OCI-LY3 (cell line): ENCODE measurements around the gene ICE1.
"Not testable (repeated sequence)": the region's sequence is repeated elsewhere in the genome, so short reads cannot be mapped to it uniquely, and the experiment has no call there.

Experiments
- H2AFZ ChIP-seq: fragments of 200-600, 300-600 bp; shearing (Covaris generic); 2 replicates; pipeline ENCODE4 v1.6.0; 2014; ENCODE audit warnings: antibody characterized with exemption, low read depth, low read length
- H3K27ac ChIP-seq: fragments of 200-600, 300-600 bp; sonication (generic); 2 replicates; pipeline ENCODE4 v1.5.1; 2014; ENCODE audit warnings: mild to moderate bottlenecking, low read length, moderate library complexity, mixed read lengths
- H3K27me3 ChIP-seq: fragments of 200-600, 300-600 bp; sonication (generic); 2 replicates; pipeline ENCODE4 v1.6.1; 2014; ENCODE audit warnings: low read depth, low read length, mixed read lengths
- H3K36me3 ChIP-seq: fragments of 200-600, 300-600 bp; sonication (generic); replicated peaks from 2 replicates; pipeline ENCODE3; 2014; ENCODE audit warnings: low read depth, low read length, mixed read lengths
- H3K4me1 ChIP-seq: fragments of 300-600, 200-600 bp; sonication (generic); 2 replicates; pipeline ENCODE4 v1.6.1; 2014; ENCODE audit warnings: low read length, mixed read lengths
- H3K4me2 ChIP-seq: fragments of 200-600, 300-600 bp; sonication (generic); 2 replicates; pipeline ENCODE4 v1.6.1; 2014; ENCODE audit warnings: low read length, mixed read lengths
- H3K4me3 ChIP-seq: fragments of 300-600, 200-600 bp; sonication (generic); 2 replicates; pipeline ENCODE4 v1.5.1; 2014; ENCODE audit warnings: antibody characterized with exemption, mild to moderate bottlenecking, low read length, moderate library complexity
- H3K79me2 ChIP-seq: fragments of 300-600, 200-600 bp; shearing (Covaris generic); 2 replicates; pipeline ENCODE4 v1.6.1; 2014; ENCODE audit warnings: mild to moderate bottlenecking, low read length, mixed read lengths
- H3K9ac ChIP-seq: fragments of 300-600, 200-600 bp; shearing (Covaris generic); 2 replicates; pipeline ENCODE4 v1.6.0; 2014; ENCODE audit warnings: mild to moderate bottlenecking, low read length, moderate library complexity
- H3K9me3 ChIP-seq: fragments of 200-600, 300-600 bp; shearing (Covaris generic); 2 replicates; pipeline ENCODE4 v1.6.1; 2014; ENCODE audit warnings: low read length, mixed read lengths; ENCODE audit not compliant: insufficient read depth
- H4K20me1 ChIP-seq: fragments of 200-600, 300-600 bp; sonication (generic); 2 replicates; pipeline ENCODE4 v1.6.1; 2016; ENCODE audit warnings: low read length, mixed read lengths; ENCODE audit not compliant: insufficient read depth
- EZH2phosphoT487 ChIP-seq: fragments of 200-600 bp; shearing (Covaris generic); IDR thresholded peaks from 2 replicates; pipeline ENCODE4 v1.6.1; 2018; ENCODE audit warnings: antibody characterized with exemption, mixed run types, low read depth
- TF ChIP-seq, protein P1 (sequence below): fragments of 200-600, 300-600 bp; sonication (generic); IDR thresholded peaks from 2 replicates; pipeline ENCODE4 v1.5.1; 2014; ENCODE audit warnings: antibody characterized with exemption, low read length, low read depth

The ICE1 gene

DNA sequence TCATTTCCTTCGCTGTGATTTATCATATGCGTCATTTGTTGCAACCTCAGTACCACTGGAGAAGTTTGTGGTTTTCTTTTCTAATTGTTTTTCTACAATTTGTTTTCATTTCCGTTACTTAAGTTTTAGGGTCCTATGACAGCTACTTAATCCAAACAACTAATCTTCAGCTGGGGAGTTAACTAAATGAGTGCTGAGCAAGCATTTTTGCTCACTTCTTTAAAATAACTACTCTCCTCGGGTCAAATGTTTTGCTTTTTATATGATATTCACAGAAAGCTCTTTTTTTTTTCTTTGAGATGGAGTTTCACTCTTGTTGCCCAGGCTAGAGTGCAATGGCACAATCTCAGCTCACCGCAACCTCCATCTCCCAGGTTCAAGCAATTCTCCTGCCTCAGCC is 14.6 kb upstream of the ICE1 start:
- H2AFZ ChIP-seq, result no peak overlapping the region
- no peak overlapping the region for H3K27ac ChIP-seq
- H4K20me1 ChIP-seq, result no peaks in the 10 kb centered on the region
- H3K4me3 ChIP-seq, result no peak overlapping the region
- no peaks in the 10 kb centered on the region for H3K79me2 ChIP-seq
- H3K4me1 ChIP-seq, result no peaks in the 10 kb centered on the region
- H3K4me2 ChIP-seq, result no peak overlapping the region
- no peaks in the 10 kb centered on the region for H3K27me3 ChIP-seq
- TF ChIP-seq, protein P1, sequence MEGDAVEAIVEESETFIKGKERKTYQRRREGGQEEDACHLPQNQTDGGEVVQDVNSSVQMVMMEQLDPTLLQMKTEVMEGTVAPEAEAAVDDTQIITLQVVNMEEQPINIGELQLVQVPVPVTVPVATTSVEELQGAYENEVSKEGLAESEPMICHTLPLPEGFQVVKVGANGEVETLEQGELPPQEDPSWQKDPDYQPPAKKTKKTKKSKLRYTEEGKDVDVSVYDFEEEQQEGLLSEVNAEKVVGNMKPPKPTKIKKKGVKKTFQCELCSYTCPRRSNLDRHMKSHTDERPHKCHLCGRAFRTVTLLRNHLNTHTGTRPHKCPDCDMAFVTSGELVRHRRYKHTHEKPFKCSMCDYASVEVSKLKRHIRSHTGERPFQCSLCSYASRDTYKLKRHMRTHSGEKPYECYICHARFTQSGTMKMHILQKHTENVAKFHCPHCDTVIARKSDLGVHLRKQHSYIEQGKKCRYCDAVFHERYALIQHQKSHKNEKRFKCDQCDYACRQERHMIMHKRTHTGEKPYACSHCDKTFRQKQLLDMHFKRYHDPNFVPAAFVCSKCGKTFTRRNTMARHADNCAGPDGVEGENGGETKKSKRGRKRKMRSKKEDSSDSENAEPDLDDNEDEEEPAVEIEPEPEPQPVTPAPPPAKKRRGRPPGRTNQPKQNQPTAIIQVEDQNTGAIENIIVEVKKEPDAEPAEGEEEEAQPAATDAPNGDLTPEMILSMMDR, result no peak
- TF ChIP-seq EZH2phosphoT487, result no peak
- no peak overlapping the region for H3K9ac ChIP-seq
- H3K36me3 ChIP-seq, result peaks cover 3% of the 10 kb centered on the region
- H3K9me3 ChIP-seq, result peaks cover 8% of the 10 kb centered on the region; the same call in 1 of the 2 replicates

DNA sequence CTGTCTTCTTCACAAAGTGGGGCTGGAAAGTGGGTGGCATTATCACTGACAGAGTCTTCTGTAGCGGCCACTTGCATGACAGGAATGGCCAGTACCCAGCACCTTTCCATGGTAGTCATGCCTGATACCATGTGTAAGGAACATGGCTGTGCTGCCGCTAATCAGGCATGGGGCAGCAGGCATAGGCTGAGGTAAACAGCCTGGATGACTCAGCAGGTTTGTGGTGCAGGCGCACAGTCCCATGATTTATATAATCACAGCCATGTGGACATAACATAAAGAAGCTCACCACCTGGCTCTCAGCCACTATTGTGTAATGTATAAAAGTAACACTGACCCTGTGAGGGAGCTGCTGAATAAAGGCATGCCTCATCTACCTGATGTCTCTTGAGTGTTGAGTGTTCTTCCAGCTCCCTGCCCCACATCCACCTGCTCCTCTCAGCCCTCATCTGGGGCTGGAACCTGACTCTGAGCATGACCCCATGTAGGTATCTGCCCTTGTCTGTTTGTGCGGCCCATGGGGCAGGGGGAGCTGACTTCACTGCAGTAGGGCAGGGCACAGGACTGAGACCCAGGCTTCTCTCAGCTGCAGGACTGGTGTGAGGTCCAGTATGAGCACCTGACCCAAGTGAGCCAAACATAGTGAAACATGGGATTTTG is 13.2 kb upstream of the ICE1 start:
- TF ChIP-seq, protein P1, result no peak
- TF ChIP-seq EZH2phosphoT487, result no peak
- Histone ChIP-seq H3K27me3 (no peaks in the 10 kb centered on the region), H3K79me2 (no peaks in the 10 kb centered on the region), H3K4me3 (no peak overlapping the region), H3K36me3 (peaks cover 3% of the 10 kb centered on the region), H3K4me2 (no peak overlapping the region), H4K20me1 (no peaks in the 10 kb centered on the region), H3K9me3 (peaks cover 8% of the 10 kb centered on the region; the same call in 1 of the 2 replicates), H2AFZ (no peak overlapping the region), H3K4me1 (no peaks in the 10 kb centered on the region), H3K27ac (no peak overlapping the region), H3K9ac (no peak overlapping the region)

DNA sequence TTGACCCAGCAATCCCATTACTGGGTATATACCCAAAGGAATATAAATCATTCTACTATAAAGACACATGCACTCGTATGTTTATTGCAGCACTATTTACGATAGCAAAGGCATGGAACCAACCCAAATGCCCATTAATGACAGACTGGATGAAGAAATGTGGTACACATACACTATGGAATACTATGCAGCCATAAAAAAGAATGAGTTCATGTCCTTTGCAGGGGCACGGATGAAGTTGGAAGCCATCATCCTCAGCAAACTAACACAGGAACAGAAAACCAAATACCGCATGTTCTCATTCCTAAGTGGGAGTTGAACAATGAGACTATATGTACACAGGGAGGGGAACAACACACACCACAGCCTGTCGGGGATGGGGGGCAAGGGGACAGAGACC is 8.6 kb upstream of the ICE1 start:
- not testable (repeated sequence) for H3K9ac ChIP-seq, H4K20me1 ChIP-seq, H3K27me3 ChIP-seq, H3K4me3 ChIP-seq, H2AFZ ChIP-seq, H3K4me1 ChIP-seq, H3K36me3 ChIP-seq, H3K9me3 ChIP-seq, H3K4me2 ChIP-seq, H3K79me2 ChIP-seq, H3K27ac ChIP-seq

DNA sequence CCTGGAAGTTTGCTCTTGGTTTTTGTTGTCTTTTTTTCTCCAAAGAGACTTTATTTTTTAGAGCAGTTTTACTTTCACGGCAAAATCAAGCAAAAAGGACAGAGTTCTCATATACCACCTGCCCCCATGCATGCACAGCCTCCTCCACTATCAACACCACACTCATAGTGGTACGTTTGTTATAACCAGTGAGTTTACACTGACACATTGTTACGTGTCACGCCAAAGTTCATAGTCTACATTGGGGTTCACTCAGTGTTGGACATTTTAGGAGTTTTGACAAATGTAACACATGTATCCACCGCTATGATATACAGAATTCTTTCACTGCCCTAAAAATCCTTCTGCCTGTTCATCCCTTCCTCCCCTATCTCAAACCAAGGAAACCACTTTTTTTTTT is 7.5 kb upstream of the ICE1 start:
- Histone ChIP-seq H3K27me3 (no peaks in the 10 kb centered on the region), H3K36me3 (no peaks in the 10 kb centered on the region), H3K9ac (no peak overlapping the region), H3K9me3 (no peaks in the 10 kb centered on the region), H3K79me2 (no peaks in the 10 kb centered on the region), H4K20me1 (no peaks in the 10 kb centered on the region), H3K4me1 (peaks cover 8% of the 10 kb centered on the region; the same call in 1 of the 2 replicates), H2AFZ (no peak overlapping the region), H3K4me3 (no peak overlapping the region), H3K4me2 (no peak overlapping the region), H3K27ac (no peak overlapping the region)
- TF ChIP-seq, protein P1, result no peak
